Uterus (tissue), 4 donors: ENCODE results near the gene NFXL1. TPM values are rescaled to one million over a fixed set of nuclear protein-coding genes. Genes with fewer than 3 reads are reported as not detected.

Experiments
- DNase-seq, 2 donors: peaks; one replicate each; pipeline ENCODE4 v3.0.0-alpha.2; 2019 to 2020
- H3K27ac ChIP-seq, 2 donors: fragments of 200-600 bp; sonication (generic); 1 replicate in 1 of 2; 2 replicates in 1 of 2; pipeline ENCODE4 v1.5.1; 2016 to 2018
- H3K27me3 ChIP-seq, 2 donors: fragments of 200-600 bp; sonication (generic); one replicate each; pipeline ENCODE4 v1.5.1; 2018 to 2019; ENCODE audit warnings: control low read depth in 1 of 2
- H3K36me3 ChIP-seq, 2 donors: fragments of 200-600 bp; sonication (generic); one replicate each; pipeline ENCODE4 v1.5.1; 2019; ENCODE audit warnings: control low read depth in 1 of 2
- H3K4me1 ChIP-seq, 2 donors: fragments of 200-600 bp; sonication (generic); one replicate each; pipeline ENCODE4 v1.5.1; 2018 to 2019; ENCODE audit warnings: control low read depth in 1 of 2
- H3K4me3 ChIP-seq, 2 donors: fragments of 200-600 bp; sonication (generic); 1 replicate in 1 of 2; 2 replicates in 1 of 2; pipeline ENCODE4 v1.5.1; 2018 to 2019; ENCODE audit warnings: mild to moderate bottlenecking in 1 of 2
- H3K9me3 ChIP-seq, 2 donors: fragments of 200-600 bp; sonication (generic); one replicate each; pipeline ENCODE4 v1.5.1; 2019; ENCODE audit warnings: control low read depth in 1 of 2
- POLR2A ChIP-seq, 2 donors: fragments of 450-650 bp; IDR thresholded peaks; one replicate each; pipeline ENCODE4 v1.6.1; 2016; ENCODE audit warnings: antibody characterized with exemption in 2 of 2, mild to moderate bottlenecking in 1 of 2, moderate library complexity in 1 of 2
- intact Hi-C: fragments of 100-400 bp; cut with DNase I; formaldehyde crosslinking; loops from one replicate; pipeline ENCODE4 v1.15.1; 2023; ENCODE audit warnings: low total_unique reads
- total RNA-seq, 4 donors: library from RNA; depleted of rRNA in 3 of 4; stranded (reverse); fragments of >200 nt in 3 of 4; gene quantifications; one replicate each; pipeline versions ENCODE4 v1.1.0 to v1.2.4, GENCODE V29; 2014 to 2023
- TF ChIP-seq, protein P1 (sequence below), 4 experiments: fragments of 200-600 bp in 2 of 4; fragments of 450-650 bp in 2 of 4; sonication (generic) in 2 of 4; IDR thresholded peaks; one replicate each; pipeline ENCODE4 v1.5.1; 2016 to 2019; ENCODE audit warnings: antibody characterized with exemption in 4 of 4, mild to moderate bottlenecking in 2 of 4, moderate library complexity in 1 of 4
- donor health status: DM: yes; HTN: yes; CAD: no.

The NFXL1 gene
- total RNA-seq, 4 donors from 2014 or later = 5.9 to 24.9 (median 19.6) TPM

DNA sequence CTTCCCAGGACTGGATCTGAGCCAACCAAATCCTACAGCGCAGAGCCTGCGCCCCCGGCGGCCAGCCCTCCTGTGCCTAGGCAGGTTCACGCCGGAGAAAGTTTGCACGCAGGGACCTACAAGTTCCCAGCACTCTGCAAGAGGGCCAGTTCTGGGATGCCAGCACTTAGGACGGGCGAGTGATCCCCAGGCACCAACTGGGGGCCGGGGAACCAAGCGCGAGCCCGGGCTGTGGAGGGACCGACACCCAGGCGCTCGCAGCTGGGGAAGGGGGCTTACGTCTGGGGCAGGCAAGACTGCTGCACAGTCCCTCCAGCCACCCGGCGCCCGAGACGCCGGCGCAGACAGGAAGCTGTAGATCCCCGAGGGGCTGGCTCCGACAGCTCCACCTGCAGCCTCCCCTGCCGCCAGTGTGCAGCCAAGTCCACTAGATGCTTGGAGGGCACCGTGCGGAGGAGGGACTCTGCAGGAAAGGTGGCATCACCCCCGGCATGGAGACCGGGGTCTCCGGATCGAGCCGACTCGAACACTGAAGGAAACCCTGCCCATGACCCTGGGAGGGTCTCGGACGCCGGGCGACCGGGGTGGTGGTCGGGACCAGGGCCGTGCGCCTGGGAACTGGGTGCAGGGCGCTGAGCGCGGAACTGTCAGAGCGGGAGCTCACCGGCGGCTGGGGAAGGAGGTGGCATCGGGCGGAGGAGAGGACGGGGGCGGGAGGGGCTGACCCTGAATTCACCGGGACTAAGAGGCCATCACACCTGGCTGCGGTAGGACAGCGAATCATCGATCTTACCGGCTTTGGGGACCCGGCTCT, 77.1 kb downstream of the NFXL1 start:
- Histone ChIP-seq H3K27ac (peak overlapping the region; percentile 51 to 57), H3K4me1 (no peaks in the 10 kb centered on the region), H3K27me3 (no peaks in the 10 kb centered on the region), H3K4me3 (peak overlapping the region; percentile 47 to 49), H3K36me3 (no peaks in the 10 kb centered on the region), H3K9me3 (no peaks in the 10 kb centered on the region)
- no peak for TF ChIP-seq POLR2A (IDR thresholded peaks at IDR 0.05)
- TF ChIP-seq, protein P1, sequence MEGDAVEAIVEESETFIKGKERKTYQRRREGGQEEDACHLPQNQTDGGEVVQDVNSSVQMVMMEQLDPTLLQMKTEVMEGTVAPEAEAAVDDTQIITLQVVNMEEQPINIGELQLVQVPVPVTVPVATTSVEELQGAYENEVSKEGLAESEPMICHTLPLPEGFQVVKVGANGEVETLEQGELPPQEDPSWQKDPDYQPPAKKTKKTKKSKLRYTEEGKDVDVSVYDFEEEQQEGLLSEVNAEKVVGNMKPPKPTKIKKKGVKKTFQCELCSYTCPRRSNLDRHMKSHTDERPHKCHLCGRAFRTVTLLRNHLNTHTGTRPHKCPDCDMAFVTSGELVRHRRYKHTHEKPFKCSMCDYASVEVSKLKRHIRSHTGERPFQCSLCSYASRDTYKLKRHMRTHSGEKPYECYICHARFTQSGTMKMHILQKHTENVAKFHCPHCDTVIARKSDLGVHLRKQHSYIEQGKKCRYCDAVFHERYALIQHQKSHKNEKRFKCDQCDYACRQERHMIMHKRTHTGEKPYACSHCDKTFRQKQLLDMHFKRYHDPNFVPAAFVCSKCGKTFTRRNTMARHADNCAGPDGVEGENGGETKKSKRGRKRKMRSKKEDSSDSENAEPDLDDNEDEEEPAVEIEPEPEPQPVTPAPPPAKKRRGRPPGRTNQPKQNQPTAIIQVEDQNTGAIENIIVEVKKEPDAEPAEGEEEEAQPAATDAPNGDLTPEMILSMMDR (IDR thresholded peaks at IDR 0.05) = no peak
- peak; percentile 25 to 29 for DNase-seq
- intact Hi-C loops = no loop called here

DNA sequence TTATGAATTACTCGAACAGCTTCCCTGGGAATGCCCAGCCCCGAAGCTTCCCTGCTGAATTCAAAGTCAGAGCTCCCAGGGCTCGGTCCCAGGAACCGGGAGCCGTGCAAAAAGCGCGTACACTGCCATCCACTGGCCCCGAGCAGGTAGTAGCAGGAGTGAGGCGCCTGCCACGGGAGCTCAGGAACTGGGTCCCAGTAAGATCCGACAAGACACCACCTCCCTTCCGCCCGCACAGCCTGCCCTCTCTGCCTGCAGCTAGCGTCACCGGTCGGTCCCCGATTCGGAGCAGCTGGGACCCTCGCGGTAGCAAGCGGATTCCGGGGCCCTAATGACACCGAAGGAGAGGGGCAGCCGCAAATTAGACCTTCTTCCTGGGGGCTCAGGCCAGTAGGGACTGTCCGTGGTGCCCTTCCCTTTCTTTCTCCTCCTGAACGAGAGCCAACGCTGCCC, 77.7 kb downstream of the NFXL1 start:
- intact Hi-C loops = no loop called here
- Histone ChIP-seq H3K27me3 (no peaks in the 10 kb centered on the region), H3K9me3 (no peaks in the 10 kb centered on the region), H3K36me3 (no peaks in the 10 kb centered on the region), H3K4me3 (peak overlapping the region; percentile 47 to 49), H3K27ac (peak overlapping the region; percentile 51 to 57), H3K4me1 (no peaks in the 10 kb centered on the region)
- peak; percentile 73 to 76 for DNase-seq
- TF ChIP-seq, protein P1 (IDR thresholded peaks at IDR 0.05) = peak; percentile 55 to 65 (median 61)
- no peak for TF ChIP-seq POLR2A (IDR thresholded peaks at IDR 0.05)

DNA sequence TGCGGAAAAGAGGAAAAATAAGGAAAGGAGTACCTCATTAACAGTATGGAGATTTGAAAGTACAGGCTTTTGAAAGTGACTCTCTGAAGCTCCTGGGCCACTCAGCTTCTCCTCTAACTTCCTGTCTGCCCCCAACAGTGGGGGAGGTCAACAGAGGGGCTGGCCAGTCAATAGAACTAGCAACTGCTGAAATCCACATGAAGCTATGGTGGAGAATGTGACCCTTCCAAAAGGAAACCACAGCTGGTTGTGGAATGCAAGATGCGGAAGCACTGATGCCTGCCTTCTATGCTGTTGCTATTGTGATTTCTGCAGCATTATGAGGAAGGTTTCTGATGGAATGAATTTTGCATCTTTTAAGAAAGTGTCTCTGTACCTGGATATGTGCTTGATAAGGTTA, 78.9 kb downstream of the NFXL1 start:
- intact Hi-C loops = no loop called here
- no peaks in the 10 kb centered on the region for H3K27me3 ChIP-seq
- TF ChIP-seq, protein P1 (IDR thresholded peaks at IDR 0.05) = no peak
- no peak for TF ChIP-seq POLR2A (IDR thresholded peaks at IDR 0.05)
- H3K4me1 ChIP-seq = no peaks in the 10 kb centered on the region
- no peak overlapping the region for H3K27ac ChIP-seq
- no peak for DNase-seq
- no peak overlapping the region for H3K4me3 ChIP-seq
- no peaks in the 10 kb centered on the region for H3K9me3 ChIP-seq
- no peaks in the 10 kb centered on the region for H3K36me3 ChIP-seq

DNA sequence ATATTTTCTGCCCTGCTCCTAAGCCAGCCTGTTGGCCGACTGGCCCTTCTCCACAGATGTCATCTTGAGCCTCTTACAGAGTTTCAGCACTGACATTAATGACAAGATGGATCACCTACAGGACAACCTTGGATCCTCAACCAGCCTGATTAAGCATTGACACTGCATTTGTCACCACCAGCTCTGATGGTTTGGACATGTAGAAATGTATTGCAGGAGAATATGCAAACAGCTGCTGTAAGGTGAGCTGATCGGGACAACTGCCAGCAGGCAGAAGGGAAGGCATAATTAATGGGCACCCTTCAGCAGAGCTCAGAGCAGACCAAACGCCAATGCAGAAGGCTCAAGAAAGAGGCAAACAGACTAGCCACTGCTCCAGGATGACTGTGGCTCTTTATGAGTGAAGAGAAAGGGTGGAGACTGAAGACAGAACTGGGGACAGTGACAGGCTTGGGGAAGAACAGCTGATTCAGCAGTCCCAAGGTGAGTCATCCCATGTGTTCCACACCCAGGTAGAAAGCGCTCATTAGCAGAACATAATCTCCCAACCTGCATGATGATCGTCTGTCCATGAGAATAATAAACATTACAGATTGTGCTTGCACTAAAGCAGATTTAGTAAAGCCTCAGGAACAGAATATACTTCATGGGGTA, 83.2 kb downstream of the NFXL1 start:
- H3K27ac ChIP-seq = no peak overlapping the region
- no peak for TF ChIP-seq POLR2A (IDR thresholded peaks at IDR 0.05)
- TF ChIP-seq, protein P1 (IDR thresholded peaks at IDR 0.05) = no peak
- H3K36me3 ChIP-seq = no peaks in the 10 kb centered on the region
- H3K27me3 ChIP-seq = no peaks in the 10 kb centered on the region
- intact Hi-C loops = no loop called here
- H3K4me1 ChIP-seq = no peaks in the 10 kb centered on the region
- no peaks in the 10 kb centered on the region for H3K9me3 ChIP-seq
- DNase-seq = no peak
- H3K4me3 ChIP-seq = no peak overlapping the region
